Measurements from ENCODE around the gene CHRNB1. TPM values are rescaled to one million over a fixed set of nuclear protein-coding genes. Genes with fewer than 3 reads are reported as not detected.

The CHRNB1 gene
- total and polyA plus RNA-seq, 10 of the 15 experiments (the other 5 are each of a cell fraction or from before 2014, with no cell fraction given), result 5.8 to 14.8 (median 11.3) TPM

DNA sequence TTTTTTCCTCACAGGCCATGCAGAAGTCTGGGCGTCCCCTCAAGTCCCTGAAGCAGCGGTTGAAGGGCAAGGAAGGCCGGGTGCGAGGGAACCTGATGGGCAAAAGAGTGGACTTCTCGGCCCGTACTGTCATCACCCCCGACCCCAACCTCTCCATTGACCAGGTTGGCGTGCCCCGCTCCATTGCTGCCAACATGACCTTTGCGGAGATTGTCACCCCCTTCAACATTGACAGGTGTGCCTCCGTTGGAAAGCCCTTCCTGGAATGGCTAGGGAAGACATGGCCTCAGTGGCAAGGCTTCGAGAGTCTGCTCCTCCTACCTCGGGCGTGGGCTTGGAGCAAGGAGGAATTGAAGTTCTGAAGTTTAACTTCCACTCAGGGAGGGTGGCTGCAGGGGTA lies 52.8 kb downstream of the CHRNB1 start (continued):
- TF ChIP-seq E4F1 (IDR thresholded peaks at IDR 0.05; ENCODE audit: borderline replicate concordance, partially characterized antibody) (no peak), FOXM1 (IDR thresholded peaks at IDR 0.05; ENCODE audit: low read depth, low read length) (no peak), ZNF217 (IDR thresholded peaks at IDR 0.05) (no peak), POLR2AphosphoS2 (IDR thresholded peaks at IDR 0.05; ENCODE audit: low read depth, low read length) (no peak), PAX5 (IDR thresholded peaks at IDR 0.05; ENCODE audit: borderline replicate concordance, low read depth, low read length) (no peak), BHLHE40 (IDR thresholded peaks at IDR 0.05; ENCODE audit: borderline replicate concordance in 1 of 2, low read depth in 2 of 2, low read length in 1 of 2) (no peak)
- TF ChIP-seq, protein P1, sequence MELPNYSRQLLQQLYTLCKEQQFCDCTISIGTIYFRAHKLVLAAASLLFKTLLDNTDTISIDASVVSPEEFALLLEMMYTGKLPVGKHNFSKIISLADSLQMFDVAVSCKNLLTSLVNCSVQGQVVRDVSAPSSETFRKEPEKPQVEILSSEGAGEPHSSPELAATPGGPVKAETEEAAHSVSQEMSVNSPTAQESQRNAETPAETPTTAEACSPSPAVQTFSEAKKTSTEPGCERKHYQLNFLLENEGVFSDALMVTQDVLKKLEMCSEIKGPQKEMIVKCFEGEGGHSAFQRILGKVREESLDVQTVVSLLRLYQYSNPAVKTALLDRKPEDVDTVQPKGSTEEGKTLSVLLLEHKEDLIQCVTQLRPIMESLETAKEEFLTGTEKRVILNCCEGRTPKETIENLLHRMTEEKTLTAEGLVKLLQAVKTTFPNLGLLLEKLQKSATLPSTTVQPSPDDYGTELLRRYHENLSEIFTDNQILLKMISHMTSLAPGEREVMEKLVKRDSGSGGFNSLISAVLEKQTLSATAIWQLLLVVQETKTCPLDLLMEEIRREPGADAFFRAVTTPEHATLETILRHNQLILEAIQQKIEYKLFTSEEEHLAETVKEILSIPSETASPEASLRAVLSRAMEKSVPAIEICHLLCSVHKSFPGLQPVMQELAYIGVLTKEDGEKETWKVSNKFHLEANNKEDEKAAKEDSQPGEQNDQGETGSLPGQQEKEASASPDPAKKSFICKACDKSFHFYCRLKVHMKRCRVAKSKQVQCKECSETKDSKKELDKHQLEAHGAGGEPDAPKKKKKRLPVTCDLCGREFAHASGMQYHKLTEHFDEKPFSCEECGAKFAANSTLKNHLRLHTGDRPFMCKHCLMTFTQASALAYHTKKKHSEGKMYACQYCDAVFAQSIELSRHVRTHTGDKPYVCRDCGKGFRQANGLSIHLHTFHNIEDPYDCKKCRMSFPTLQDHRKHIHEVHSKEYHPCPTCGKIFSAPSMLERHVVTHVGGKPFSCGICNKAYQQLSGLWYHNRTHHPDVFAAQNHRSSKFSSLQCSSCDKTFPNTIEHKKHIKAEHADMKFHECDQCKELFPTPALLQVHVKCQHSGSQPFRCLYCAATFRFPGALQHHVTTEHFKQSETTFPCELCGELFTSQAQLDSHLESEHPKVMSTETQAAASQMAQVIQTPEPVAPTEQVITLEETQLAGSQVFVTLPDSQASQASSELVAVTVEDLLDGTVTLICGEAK (IDR thresholded peaks at IDR 0.05; ENCODE audit: borderline replicate concordance), result no peak
- TF ChIP-seq, protein P2, sequence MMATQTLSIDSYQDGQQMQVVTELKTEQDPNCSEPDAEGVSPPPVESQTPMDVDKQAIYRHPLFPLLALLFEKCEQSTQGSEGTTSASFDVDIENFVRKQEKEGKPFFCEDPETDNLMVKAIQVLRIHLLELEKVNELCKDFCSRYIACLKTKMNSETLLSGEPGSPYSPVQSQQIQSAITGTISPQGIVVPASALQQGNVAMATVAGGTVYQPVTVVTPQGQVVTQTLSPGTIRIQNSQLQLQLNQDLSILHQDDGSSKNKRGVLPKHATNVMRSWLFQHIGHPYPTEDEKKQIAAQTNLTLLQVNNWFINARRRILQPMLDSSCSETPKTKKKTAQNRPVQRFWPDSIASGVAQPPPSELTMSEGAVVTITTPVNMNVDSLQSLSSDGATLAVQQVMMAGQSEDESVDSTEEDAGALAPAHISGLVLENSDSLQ (IDR thresholded peaks at IDR 0.05), result no peak

All from GM12878 (cell line).